HL-60/S4 treated with phorbol 12-myristate 13-acetate at 8.2 ng/mL for 4 days and 3 days (cell line): ENCODE measurements around the gene KIF26A.
"Not testable (repeated sequence)": the region's sequence is repeated elsewhere in the genome, so short reads cannot be mapped to it uniquely, and the experiment has no call there.

ENCODE experiments used
- in situ Hi-C: fragments of 300-500 bp; cut with MboI; formaldehyde crosslinking; loops from 2 replicates; pipeline ENCODE4 v1.15.0; 2022; ENCODE audit warnings: low sequenced_read_pairs

The KIF26A gene

GRCh38 chr14:104204660-104205149, 66.3 kb downstream of the KIF26A start:
- in situ Hi-C loops = no loop called here

- in situ Hi-C loops = no loop called here
Observed at GRCh38 chr14:104205781-104206180, 67.4 kb downstream of the KIF26A start.

GRCh38 chr14:104206281-104206904, 68.0 kb downstream of the KIF26A start:
- in situ Hi-C loops = no loop called here

GRCh38 chr14:104207142-104208014, 69.0 kb downstream of the KIF26A start:
- in situ Hi-C loops = no loop called here

- in situ Hi-C loops = not testable (repeated sequence)
Observed at GRCh38 chr14:104208015-104208295, 69.6 kb downstream of the KIF26A start.

GRCh38 chr14:104208331-104208730, 69.9 kb downstream of the KIF26A start:
- in situ Hi-C loops = not testable (repeated sequence)

- in situ Hi-C loops = not testable (repeated sequence)
Observed at GRCh38 chr14:104209071-104209470, 70.7 kb downstream of the KIF26A start.

GRCh38 chr14:104209985-104210816, 71.8 kb downstream of the KIF26A start:
- in situ Hi-C loops = no loop called here

GRCh38 chr14:104210817-104211195, 72.4 kb downstream of the KIF26A start:
- in situ Hi-C loops = no loop called here

- in situ Hi-C loops = no loop called here
Observed at GRCh38 chr14:104211215-104211614, 72.8 kb downstream of the KIF26A start.

- in situ Hi-C loops = no loop called here
Observed at GRCh38 chr14:104211741-104212140, 73.4 kb downstream of the KIF26A start.

- in situ Hi-C loops = no loop called here
Observed at GRCh38 chr14:104212206-104213095, 74.1 kb downstream of the KIF26A start.

GRCh38 chr14:104213301-104214034, 75.1 kb downstream of the KIF26A start:
- in situ Hi-C loops = no loop called here

- in situ Hi-C loops = no loop called here
Observed at GRCh38 chr14:104214431-104215218, 76.2 kb downstream of the KIF26A start.

GRCh38 chr14:104215706-104216334, 77.4 kb downstream of the KIF26A start:
- in situ Hi-C loops = no loop called here

GRCh38 chr14:104216457-104216856, 78.1 kb downstream of the KIF26A start:
- in situ Hi-C loops = no loop called here

GRCh38 chr14:104217486-104218360, 79.3 kb downstream of the KIF26A start:
- in situ Hi-C loops = no loop called here
